BLaER1 treated with 17β-estradiol and CSF1 and Interleukin-3, amounts not matched to agents 10 nM and 100 nM (cell line): ENCODE results near the gene THRAP3.
"Not testable (repeated sequence)": the region's sequence is repeated elsewhere in the genome, so short reads cannot be mapped to it uniquely, and the experiment has no call there.

Experiments
- H3K27ac ChIP-seq, 11 experiments: shearing (Covaris generic); formaldehyde crosslinking; 2 replicates each; pipeline ENCODE4 v1.8.1; 2022
- H3K27me3 ChIP-seq, 11 experiments: shearing (Covaris generic); formaldehyde crosslinking; 2 replicates each; pipeline ENCODE4 v1.8.1; 2022
- H3K36me3 ChIP-seq, 11 experiments: shearing (Covaris generic); formaldehyde crosslinking; 2 replicates each; pipeline ENCODE4 v1.8.1; 2022
- H3K4me1 ChIP-seq, 10 experiments: shearing (Covaris generic); formaldehyde crosslinking; 2 replicates each; pipeline ENCODE4 v1.8.1; 2022
- H3K4me2 ChIP-seq, 11 experiments: shearing (Covaris generic); formaldehyde crosslinking; 2 replicates each; pipeline ENCODE4 v1.8.1; 2022
- H3K4me3 ChIP-seq, 10 experiments: shearing (Covaris generic); formaldehyde crosslinking; 2 replicates each; pipeline ENCODE4 v1.8.1; 2022
- H3K9ac ChIP-seq, 11 experiments: shearing (Covaris generic); formaldehyde crosslinking; 2 replicates each; pipeline ENCODE4 v1.8.1; 2022
- H3K9me3 ChIP-seq, 11 experiments: shearing (Covaris generic); formaldehyde crosslinking; replicated peaks in 1 of 11; 2 replicates each; pipeline ENCODE4 v1.8.1; 2022
- H4K20me1 ChIP-seq, 11 experiments: shearing (Covaris generic); formaldehyde crosslinking; 2 replicates each; pipeline ENCODE4 v1.8.1; 2022
- Cebpa-rat ChIP-seq, 11 experiments: shearing (Covaris generic); IDR thresholded peaks; 2 replicates each; pipeline ENCODE4 v1.8.1; 2022

THRAP3 gene

DNA sequence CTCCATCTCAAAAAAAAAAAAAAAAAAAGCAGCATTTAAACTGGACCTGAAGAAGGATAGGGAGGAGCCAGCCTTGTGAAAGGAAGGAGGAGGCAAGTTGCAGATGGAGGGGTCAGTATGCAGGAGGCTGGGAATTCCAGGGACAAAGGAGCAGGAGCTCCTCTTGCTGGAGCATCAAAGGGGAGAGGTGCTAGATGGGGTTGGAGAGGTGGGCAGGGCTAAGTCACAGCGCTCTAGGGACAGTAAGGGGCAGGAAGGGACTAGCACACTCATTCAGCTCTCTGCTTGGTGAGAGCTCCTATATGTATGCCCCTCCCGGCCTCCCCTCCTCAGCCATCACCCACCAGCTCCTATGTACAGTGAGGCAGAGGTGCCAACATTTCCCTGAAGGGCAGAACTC lies 41.5 kb upstream of the THRAP3 start:
- H3K36me3 ChIP-seq = peaks cover 42 to 60% (median 53%) of the 10 kb centered on the region in 11 experiments

GRCh38 chr1:36183309-36183856 lies 40.9 kb upstream of the THRAP3 start:
- Histone ChIP-seq H3K36me3 (peaks cover 36 to 53% (median 46%) of the 10 kb centered on the region in 11 experiments), H4K20me1 (peaks cover 8 to 44% (median 21%) of the 10 kb centered on the region in 11 experiments; a peak in 17 of 22 replicates), H3K4me2 (no peak overlapping the region), H3K27me3 (no peaks in the 10 kb centered on the region), H3K9ac (no peak overlapping the region), H3K9me3 (no peaks in the 10 kb centered on the region), H3K4me1 (peaks cover 0 to 10% (median 7%) of the 10 kb centered on the region in 10 experiments; a peak in 18 of 20 replicates), H3K4me3 (no peak overlapping the region), H3K27ac (peak overlapping the region in 1 of 11 experiments; percentile 7; a peak in 1 of 22 replicates)
- TF ChIP-seq Cebpa-rat (IDR thresholded peaks at IDR 0.05) = no peak

More for the DNA sequence above, 41.5 kb upstream of the THRAP3 start:
- H3K4me1 ChIP-seq = peaks cover 0 to 6% (median 3%) of the 10 kb centered on the region in 10 experiments; a peak in 18 of 20 replicates
- H3K4me3 ChIP-seq = no peak overlapping the region
- no peaks in the 10 kb centered on the region for H3K9me3 ChIP-seq
- H3K9ac ChIP-seq = no peak overlapping the region
- H3K27ac ChIP-seq = peak overlapping the region in 1 of 11 experiments; percentile 7; a peak in 1 of 22 replicates
- H3K27me3 ChIP-seq = no peaks in the 10 kb centered on the region
- H3K4me2 ChIP-seq = no peak overlapping the region
- no peak for TF ChIP-seq Cebpa-rat (IDR thresholded peaks at IDR 0.05)
- H4K20me1 ChIP-seq = peaks cover 8 to 47% (median 26%) of the 10 kb centered on the region in 11 experiments; a peak in 17 of 22 replicates

GRCh38 chr1:36187800-36188593 lies 36.2 kb upstream of the THRAP3 start:
- Histone ChIP-seq H4K20me1 (peaks cover 0 to 8% (median 0%) of the 10 kb centered on the region in 11 experiments; a peak in 3 of 22 replicates), H3K36me3 (peaks cover 0 to 8% (median 2%) of the 10 kb centered on the region in 11 experiments; a peak in 8 of 22 replicates), H3K4me3 (no peak overlapping the region), H3K27me3 (no peaks in the 10 kb centered on the region), H3K9me3 (no peaks in the 10 kb centered on the region), H3K4me2 (peak overlapping the region; percentile 5 to 65 (median 34); a peak in 14 of 22 replicates), H3K4me1 (peaks cover 0 to 10% (median 7%) of the 10 kb centered on the region in 10 experiments; a peak in 18 of 20 replicates), H3K27ac (peak overlapping the region in 10 of 11 experiments; percentile 10 to 61 (median 54); a peak in 18 of 22 replicates), H3K9ac (peak overlapping the region in 10 of 11 experiments; percentile 2 to 60 (median 46); a peak in 13 of 22 replicates)
- TF ChIP-seq Cebpa-rat (IDR thresholded peaks at IDR 0.05) = no peak

- not testable (repeated sequence) for H3K4me3 ChIP-seq, H3K9ac ChIP-seq, H3K27me3 ChIP-seq, H3K27ac ChIP-seq, H3K4me1 ChIP-seq, H3K4me2 ChIP-seq, H3K9me3 ChIP-seq, H4K20me1 ChIP-seq, H3K36me3 ChIP-seq
Measured at GRCh38 chr1:36196805-36197204, 27.4 kb upstream of the THRAP3 start.

DNA sequence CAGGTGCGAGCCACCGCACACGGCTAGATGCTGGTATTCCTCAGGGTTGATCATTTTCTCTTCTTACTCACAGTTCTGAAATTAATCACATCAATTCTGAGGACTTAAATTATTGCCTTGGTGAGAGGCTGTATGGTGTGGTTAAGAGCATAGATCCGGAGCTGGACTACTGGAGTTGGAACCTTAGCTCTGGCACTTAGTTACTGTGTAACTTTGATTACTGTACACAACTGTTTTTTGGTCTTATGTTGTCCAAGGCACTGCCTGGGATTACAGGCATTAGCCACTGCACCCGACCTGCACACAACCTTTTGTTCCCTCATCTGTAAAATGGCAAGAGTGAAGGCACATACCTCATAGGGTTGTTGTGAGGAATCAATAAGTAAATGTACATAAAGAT lies 25.6 kb upstream of the THRAP3 start:
- H3K36me3 ChIP-seq = no peaks in the 10 kb centered on the region
- no peak overlapping the region for H3K27ac ChIP-seq
- no peak for TF ChIP-seq Cebpa-rat (IDR thresholded peaks at IDR 0.05)
- H3K9me3 ChIP-seq = no peaks in the 10 kb centered on the region
- H3K9ac ChIP-seq = no peak overlapping the region
- H4K20me1 ChIP-seq = no peaks in the 10 kb centered on the region
- H3K4me2 ChIP-seq = no peak overlapping the region
- no peaks in the 10 kb centered on the region for H3K27me3 ChIP-seq
- no peak overlapping the region for H3K4me3 ChIP-seq
- H3K4me1 ChIP-seq = peaks cover 0 to 10% (median 6%) of the 10 kb centered on the region in 10 experiments; a peak in 12 of 20 replicates

- Histone ChIP-seq H3K4me3 (no peak overlapping the region), H3K27me3 (no peaks in the 10 kb centered on the region), H3K27ac (no peak overlapping the region), H3K9me3 (no peaks in the 10 kb centered on the region), H3K4me1 (peaks cover 0 to 22% (median 11%) of the 10 kb centered on the region in 10 experiments; a peak in 12 of 20 replicates), H3K9ac (no peak overlapping the region), H4K20me1 (no peaks in the 10 kb centered on the region), H3K4me2 (no peak overlapping the region), H3K36me3 (no peaks in the 10 kb centered on the region)
- TF ChIP-seq Cebpa-rat (IDR thresholded peaks at IDR 0.05) = no peak
Measured at GRCh38 chr1:36199934-36200741, 24.1 kb upstream of the THRAP3 start.

- no peak overlapping the region for H3K4me3 ChIP-seq
- H3K27ac ChIP-seq = peak overlapping the region in 10 of 11 experiments; percentile 23 to 73 (median 58); a peak in 16 of 22 replicates
- H4K20me1 ChIP-seq = no peaks in the 10 kb centered on the region
- H3K9ac ChIP-seq = peak overlapping the region in 4 of 11 experiments; percentile 35 to 47 (median 43); a peak in 5 of 22 replicates
- H3K4me2 ChIP-seq = peak overlapping the region in 7 of 11 experiments; percentile 22 to 63 (median 60); a peak in 13 of 22 replicates
- TF ChIP-seq Cebpa-rat (IDR thresholded peaks at IDR 0.05) = no peak
- H3K9me3 ChIP-seq = no peaks in the 10 kb centered on the region
- peaks cover 15 to 51% (median 33%) of the 10 kb centered on the region in 10 experiments for H3K4me1 ChIP-seq
- H3K36me3 ChIP-seq = no peaks in the 10 kb centered on the region
- H3K27me3 ChIP-seq = no peaks in the 10 kb centered on the region
Measured at GRCh38 chr1:36203027-36203553, 21.2 kb upstream of the THRAP3 start.

DNA sequence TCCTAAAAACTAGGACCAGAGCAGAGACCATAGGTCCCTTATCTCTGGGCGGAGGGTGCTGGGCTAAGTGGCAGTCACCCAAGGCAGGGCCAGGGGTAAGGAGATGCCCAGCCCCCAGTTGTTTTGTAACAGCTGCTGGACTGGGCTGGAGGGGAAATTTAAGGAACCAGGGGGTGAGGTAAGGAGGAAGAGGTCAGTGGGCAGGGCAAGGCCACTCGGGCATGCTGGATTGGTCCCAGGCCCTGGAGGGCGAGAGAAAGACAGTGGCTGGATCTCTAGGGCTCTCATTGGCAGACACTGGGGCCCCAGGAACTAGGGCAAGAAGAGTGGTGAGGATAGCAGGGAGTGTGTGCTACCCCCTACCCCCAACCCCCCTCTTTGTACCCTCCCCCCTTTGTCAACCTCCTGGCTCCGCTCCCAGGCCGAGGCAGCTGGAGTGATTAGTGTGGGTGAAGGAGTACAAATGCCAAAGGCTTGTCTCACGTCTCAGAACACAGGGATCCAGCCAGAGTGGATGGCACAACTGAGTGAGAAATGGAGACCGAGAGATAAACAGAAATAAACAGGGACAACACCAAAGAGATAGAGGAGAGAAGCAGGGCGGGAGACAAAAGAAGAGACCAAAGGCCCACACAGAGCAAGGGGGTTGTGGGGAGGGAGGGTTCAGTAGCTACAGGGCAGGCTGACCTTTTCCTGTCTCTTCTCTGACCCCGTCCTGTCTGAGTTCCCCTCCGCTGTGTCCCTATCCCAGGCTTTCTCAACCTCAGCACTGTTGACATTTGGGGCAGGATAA lies 20.5 kb upstream of the THRAP3 start:
- Histone ChIP-seq H4K20me1 (no peaks in the 10 kb centered on the region), H3K36me3 (no peaks in the 10 kb centered on the region), H3K27ac (peak overlapping the region in 10 of 11 experiments; percentile 23 to 73 (median 58); a peak in 16 of 22 replicates), H3K4me1 (peaks cover 19 to 58% (median 40%) of the 10 kb centered on the region in 10 experiments), H3K9ac (peak overlapping the region in 4 of 11 experiments; percentile 35 to 47 (median 43); a peak in 6 of 22 replicates), H3K27me3 (no peaks in the 10 kb centered on the region), H3K9me3 (no peaks in the 10 kb centered on the region), H3K4me3 (no peak overlapping the region), H3K4me2 (peak overlapping the region in 7 of 11 experiments; percentile 22 to 63 (median 60); a peak in 13 of 22 replicates)
- TF ChIP-seq Cebpa-rat (IDR thresholded peaks at IDR 0.05) = no peak
